NT2/D1 (cell line): ENCODE data around the gene AHDC1.
"Not testable (repeated sequence)": the region's sequence is repeated elsewhere in the genome, so short reads cannot be mapped to it uniquely, and the experiment has no call there.

Source experiments
- SUZ12 ChIP-seq: IDR thresholded peaks from 2 replicates; pipeline ENCODE4 v1.6.1; 2011; ENCODE audit not compliant: insufficient read length, insufficient read depth; ENCODE audit errors: extremely low read depth
- YY1 ChIP-seq: IDR thresholded peaks from 2 replicates; pipeline ENCODE4 v1.6.1; 2011; ENCODE audit not compliant: insufficient read length, insufficient read depth
- ZNF274 ChIP-seq: IDR thresholded peaks from 2 replicates; pipeline ENCODE4 v1.6.1; 2011; ENCODE audit warnings: mild to moderate bottlenecking, low read depth, low read length

DNA sequence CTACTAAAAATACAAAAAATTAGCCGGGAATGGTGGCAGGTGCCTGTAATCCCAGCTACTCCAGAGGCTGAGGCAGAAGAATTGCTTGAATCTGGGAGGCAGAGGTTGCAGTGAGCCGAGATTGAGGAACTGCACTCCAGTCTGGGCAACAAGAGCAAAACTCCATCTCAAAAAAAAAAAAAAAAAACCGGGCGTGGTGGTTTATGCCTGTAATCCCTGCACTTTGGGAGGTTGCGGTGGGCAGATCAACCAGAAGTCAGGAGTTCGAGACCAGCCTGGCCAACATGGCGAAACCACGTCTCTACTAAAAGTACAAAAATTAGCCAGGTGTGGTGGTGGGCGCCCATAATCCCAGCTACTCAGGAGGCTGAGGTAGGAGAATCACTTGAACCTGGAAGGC lies 36.6 kb upstream of the AHDC1 start:
- not testable (repeated sequence) for TF ChIP-seq ZNF274, SUZ12, YY1
